ENCODE results near the gene ZNF526.

ZNF526 gene

DNA sequence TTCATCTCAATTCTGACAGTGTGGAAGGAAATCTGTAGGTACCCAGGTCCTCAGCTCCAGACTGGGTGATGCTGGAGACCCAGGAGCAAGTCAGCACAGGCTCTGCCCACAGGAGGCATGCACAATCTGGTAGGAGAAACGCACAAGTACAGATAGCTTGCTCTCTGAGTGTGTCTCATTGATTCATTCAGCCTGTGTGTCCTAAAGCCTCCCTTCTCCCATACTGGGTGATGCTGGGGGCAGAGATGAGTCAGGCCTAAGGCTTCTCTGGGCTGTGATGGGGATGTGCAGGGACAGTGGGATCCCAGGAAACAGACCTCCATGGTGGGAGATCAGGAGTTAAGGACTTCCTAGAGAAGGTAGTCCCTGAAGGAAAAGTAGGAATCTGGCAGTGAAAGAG is 6.8 kb downstream of the ZNF526 start:
- no peak for DNase-seq

DNA sequence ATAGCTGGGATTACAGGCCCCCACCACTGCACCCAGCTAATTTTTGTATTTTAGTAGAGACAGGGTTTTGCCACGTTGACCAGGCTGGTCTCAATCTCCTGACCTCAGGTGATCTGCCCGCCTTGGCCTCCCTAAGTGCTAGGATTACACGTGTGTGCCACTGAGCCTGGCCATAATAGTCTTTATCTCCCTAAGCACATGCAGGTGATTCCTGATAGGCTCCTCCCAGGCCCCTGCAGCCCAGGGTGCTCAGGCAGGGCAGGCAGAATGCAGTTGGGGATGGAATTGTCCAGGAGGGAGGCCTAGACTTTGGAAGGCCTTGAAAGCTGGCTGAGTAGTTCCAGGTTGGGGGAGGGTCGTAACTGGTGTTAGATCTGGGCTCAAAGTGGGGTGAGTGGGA is 8.5 kb downstream of the ZNF526 start:
- DNase-seq = no peak

DNA sequence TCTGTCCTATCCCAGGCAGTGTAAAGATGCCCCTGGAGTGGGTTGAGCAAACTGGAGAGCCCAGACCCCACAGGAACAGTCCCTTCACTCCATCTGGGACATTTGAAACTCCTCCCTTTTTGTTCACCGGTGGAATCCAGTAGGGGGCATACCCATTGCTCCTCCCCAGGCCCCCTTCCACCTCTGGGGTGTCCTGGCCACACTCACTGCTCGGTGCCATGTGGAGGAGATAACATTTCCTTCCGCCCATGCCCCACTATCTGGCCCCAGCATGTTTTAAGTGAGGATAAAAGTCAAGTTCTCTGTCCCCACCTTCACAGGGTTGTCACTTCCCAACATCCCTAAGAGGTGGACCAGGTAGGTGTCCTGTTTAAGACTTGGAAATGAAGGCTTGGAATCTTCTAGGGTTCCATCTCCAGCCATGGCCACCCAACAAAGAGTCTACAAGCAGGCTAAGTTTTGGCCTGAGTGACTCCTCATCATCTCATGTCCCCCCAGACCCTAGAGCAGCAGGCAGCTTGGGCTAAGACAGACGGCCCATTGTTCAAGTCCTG is 9.3 kb downstream of the ZNF526 start:
- no peak for DNase-seq

DNA sequence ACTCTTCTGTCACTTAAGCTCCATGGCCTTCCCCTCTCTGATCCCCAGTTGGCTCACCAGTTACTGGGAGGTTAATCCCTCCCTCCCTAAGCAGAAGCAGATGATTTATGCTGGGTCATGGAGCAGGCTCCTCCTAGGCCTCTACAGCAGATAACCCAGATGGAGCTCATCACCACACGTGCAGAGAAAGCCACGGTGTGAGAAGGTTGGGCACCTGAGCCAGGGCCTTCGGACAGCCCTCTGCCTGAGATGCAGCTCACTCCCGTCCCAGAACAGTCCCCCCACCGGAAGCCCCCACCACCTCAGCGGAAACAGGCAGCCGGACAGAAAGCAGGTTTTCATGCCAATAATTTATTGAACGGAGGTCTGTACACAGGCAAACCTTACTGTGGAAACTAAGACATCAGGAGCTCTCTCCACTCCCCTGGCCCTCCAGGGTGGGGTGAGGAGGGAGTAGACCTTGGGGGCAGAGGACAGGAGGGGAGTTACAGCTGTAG is 9.8 kb downstream of the ZNF526 start:
- no peak for DNase-seq

GRCh38 chr19:42230571-42230970 is 10.5 kb downstream of the ZNF526 start:
- DNase-seq = no peak

DNA sequence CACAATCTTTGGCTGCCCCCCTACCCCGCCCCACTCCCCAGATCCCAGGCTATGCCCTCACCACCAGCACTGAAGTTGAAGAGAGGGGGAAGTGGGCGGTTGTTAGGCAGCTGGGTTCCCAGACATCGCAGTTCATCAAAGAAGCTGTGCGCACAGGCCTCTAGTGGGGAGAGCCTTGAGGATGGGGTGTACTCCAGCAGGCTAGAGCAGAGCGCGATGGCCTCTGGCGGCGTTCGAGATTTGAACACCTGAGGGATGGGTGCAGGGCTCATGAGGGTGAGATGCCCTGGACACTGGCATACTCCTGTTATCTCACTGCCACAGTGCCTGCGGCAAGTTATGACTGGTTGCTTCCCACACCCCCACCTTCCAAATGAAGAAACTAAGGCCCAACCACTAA is 12.3 kb downstream of the ZNF526 start:
- DNase-seq = no peak

DNA sequence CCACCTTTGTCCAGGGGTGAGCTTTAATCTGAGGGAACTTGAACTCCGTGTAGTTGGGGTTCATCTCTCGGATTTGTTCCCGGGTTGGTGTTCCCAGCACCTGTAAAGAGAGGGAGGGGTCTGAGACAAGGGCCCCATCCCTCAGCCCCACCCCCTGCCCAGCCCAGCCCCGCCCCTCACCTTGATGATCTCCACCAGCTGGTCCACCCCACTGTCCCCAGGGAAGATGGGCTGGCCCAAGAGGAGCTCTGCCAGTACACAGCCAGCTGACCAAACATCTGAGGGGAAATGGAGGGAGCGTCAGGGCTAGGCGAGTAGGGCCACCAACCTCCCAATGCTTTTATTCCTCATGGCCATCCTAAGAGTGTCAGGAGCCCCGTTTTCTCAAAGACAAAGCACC is 13.0 kb downstream of the ZNF526 start:
- no peak for DNase-seq

- DNase-seq = no peak
These were observed 13.7 kb downstream of the ZNF526 start for GRCh38 chr19:42233678-42234292.

DNA sequence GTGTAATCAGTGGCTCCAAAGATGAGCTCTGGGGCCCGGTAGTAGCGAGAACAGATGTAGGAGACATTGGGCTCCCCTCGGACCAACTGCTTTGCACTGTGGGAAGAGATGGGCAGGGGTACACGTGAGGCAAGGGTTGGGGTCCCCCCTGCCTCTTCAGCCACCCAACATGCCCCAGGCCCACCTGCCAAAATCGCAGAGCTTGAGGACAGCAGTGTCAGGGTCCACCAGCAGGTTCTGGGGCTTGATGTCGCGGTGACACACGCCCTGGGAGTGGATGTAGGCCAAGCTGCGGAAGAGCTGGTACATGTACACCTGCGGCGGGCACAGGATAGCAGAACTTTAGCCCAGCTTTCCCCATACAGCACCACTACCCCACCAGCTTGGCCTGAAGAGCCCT is 14.3 kb downstream of the ZNF526 start:
- no peak for DNase-seq

DNA sequence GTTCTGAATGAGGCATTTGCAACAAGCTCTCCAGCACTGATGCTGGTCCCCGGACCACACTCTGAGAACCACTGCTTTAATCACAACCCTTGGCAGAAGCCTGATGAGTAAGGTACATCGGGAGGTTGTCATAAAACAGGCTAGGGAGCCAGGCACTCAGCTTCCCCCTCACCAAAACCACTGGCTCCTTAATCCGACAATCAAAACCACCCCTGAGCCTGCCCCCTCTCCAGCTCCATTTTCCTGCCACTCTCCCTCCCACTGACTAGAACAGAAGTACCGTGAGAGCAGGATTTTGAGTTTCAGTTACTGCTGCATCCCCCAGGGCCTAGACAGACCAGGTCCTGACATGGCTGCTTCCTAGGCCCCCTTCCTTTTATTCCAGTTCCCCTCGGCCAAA is 15.1 kb downstream of the ZNF526 start:
- no peak for DNase-seq

DNA sequence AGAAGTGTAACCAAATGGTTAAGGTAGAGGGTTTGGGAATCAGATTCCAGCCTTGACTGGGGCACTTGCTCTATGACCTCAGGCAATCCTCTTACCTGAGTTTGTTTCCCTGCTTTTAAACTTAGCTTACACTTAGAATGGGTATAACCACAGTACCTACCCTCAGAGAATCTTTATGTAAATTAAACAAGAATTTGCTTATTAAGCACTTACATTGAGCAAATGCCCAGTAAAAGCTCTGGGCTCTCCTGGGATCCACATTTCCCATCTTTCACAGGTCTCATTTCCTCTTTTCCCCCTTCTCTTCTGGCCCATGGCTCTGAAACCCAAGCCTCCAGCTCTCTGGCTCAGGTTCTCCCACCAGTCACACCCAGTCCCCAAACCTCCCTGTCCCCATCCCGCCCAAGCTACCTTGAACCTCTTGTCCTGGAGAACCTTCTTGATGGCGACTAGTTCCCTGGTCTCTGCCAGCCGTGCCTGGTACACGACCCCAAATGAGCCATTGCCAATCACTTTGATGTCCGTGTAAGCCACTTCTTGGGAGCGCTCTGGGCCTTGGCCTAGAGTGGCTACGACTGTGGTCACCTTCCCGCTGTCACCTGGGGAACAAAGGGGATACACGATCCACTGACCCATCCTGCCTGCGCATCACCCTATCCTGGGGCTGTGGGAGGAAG is 19.6 kb downstream of the ZNF526 start:
- DNase-seq = no peak

DNA sequence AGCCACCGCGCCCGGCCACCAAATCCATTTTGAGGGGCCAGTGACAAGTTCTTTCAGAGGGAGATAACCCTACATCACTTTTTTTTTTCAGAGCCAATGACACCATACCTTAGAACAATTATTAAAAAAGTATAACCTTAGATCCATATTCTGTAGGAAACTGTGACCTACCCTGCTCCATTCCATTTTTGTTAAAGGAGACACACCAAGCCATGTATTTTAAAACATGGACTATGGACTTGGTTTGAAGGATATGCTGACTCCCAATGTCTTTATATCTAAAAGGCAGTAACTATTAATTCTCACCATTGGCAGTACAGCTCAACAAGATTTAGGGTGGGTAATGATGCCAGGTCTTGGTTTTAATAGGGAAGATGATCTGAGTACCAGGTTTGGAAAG is 21.2 kb downstream of the ZNF526 start:
- no peak for DNase-seq

GRCh38 chr19:42242069-42242511 is 22.0 kb downstream of the ZNF526 start:
- no peak for DNase-seq

DNA sequence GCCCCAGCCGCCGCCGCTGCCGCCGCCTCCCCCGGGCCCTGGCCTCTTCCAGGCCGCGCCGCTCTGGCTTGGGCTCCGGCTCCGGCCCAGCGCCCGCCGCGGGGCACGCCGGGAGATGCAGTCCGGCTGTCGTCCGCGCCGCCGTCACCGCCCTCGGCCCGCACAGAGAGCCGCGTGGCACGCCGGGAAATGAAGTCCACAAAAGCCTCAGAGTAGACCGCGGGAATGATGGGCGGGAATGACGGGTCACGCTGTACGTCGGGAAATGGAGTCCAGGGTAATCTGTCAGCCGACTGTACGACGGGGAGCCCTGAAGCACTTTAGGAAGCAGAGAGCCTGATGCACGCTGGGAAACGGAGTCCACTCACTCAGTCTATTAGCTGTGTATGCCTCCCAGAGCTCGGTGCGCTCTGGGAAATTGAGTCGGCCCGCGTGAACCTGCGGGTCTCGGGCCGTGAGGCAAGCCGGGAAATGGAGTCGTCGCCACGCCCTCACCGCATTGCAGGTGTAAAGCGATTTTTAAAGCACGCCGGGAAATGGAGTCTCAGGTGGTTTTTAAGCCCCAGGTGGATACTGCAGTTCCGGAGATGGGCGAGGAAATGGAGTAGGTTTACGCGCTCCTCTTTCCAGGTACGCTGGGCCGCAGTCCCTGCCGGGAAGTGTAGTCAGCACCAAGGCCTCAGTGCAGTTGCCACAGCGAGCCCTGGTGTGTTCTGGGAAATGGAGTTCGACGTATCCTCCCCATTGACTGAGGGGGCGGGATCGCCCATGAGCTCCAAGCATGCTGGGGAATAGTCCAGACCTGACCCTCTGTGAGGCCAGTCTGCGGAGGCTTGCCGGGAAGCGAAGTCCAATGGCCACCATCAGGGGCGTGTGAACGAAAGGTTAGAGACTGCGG is 22.6 kb downstream of the ZNF526 start, which contains the start of gene GSK3A:
Gene GSK3A, minus strand, starts transcription at position 91 of the 898 bp plus-strand sequence. CDS start 137 bp downstream, outside the sequence.
- DNase-seq = peak; percentile 100

GRCh38 chr19:42244347-42245220 is 24.5 kb downstream of the ZNF526 start:
- DNase-seq = peak; percentile 90

DNA sequence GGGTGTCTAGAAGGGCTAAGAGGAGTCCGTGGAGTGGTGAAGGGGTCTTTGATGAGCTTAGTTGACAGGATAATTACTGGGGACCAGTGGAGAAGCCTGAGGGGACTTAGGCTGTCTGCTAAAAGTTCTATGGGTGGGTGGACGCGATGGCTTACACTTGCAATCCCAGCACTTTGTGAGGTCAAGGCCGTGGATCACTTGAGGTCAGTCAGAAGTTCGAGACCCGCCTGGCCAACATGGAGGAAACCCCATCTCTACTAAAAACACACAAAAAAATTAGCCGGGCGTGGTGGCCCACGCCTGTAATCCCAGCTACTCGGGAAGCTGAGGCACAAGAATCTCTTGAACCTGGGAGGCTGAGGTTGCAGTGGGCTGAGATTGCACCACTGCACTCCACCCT is 25.1 kb downstream of the ZNF526 start:
- DNase-seq = no peak

DNA sequence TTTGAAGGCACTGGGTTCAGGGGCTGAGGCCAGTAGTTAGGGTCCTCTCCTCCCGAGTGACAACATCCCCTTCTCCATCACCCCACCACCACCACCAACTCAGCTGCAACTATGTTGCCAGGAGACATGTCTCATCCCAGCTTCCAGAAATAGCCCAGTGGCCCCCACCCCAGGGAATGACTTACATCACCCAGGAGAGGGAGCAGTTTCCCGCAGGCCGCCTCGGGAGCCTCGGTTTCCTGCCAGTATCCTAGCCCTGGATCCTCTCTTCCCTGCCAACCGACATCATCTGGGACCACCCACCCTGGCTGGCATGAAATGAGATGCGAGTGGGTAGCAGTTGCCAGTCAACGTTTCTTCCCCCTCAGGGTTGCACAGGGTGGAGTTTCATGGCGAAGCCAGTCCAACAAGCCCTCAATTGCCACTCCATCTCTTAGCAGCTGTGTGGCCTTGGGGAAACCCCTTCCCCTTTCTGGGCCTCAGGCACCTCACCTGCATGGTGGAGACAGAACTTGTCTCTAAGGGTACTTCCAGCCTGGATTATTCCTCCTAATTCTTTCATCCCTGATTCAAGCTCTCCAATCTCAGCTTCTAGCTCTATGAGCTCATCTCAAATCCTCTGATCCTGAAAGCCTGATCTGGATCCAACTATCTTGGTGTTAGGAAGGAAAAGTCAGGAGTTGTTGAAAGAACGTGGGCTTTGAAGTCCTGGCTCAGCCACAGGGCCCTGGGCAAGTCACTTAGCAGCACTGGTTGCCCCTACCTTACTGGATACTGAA is 26.2 kb downstream of the ZNF526 start:
- peak; percentile 14 for DNase-seq

- no peak for DNase-seq
These were observed 27.0 kb downstream of the ZNF526 start for GRCh38 chr19:42246922-42247639.

DNA sequence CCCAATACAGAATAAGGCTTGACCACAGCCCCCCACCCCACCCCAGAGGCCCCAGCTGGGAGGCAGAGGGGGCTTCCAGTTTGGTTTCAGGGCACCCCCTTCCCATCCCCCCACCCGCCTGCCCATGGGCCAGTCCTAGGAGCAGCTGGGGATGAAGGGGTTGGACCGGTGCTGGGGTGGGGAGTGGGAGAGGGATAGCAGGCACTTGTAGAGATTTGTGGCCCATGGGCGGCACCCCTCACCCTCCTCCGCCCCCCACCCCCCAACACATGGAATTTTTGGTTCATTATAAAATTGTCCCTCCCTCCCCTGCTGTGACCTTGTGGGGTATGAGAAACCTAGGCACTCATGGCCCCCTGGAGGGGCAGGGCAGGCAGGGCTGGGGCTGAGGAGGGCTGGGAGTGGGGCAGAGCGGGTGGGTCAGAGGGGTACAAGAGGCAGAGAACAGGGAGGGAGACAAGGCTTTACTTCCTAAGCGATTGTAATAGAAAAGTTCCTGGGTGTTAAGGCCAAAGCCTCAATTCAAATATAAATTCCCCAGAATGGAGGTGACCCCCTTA is 27.6 kb downstream of the ZNF526 start:
- no peak for DNase-seq

All from NCI-H345 (cell line).